HepG2 (cell line): ENCODE data around the gene RASSF7. TPM values are rescaled to one million over a fixed set of nuclear protein-coding genes. Genes with fewer than 3 reads are reported as not detected.
A peak's percentile ranks its signal among the peaks of the same experiment; 100 is the strongest.

Source experiments
- AGO2 ChIP-seq: fragments of 200-400 bp; formaldehyde crosslinking; optimal IDR thresholded peaks from 2 replicates; pipeline ENCODE3; 2017; ENCODE audit warnings: mild to moderate bottlenecking, low read depth, low read length, moderate library complexity
- CCDC6 ChIP-seq: sonication (generic); formaldehyde crosslinking; IDR thresholded peaks from 2 replicates; pipeline ENCODE4 v1.8.1; 2022; ENCODE audit warnings: mild to moderate bottlenecking, missing genetic modification reagents, moderate library complexity
- CHCHD3 ChIP-seq: sonication (generic); formaldehyde crosslinking; IDR thresholded peaks from 2 replicates; pipeline ENCODE4 v1.8.0; 2022; ENCODE audit warnings: mild to moderate bottlenecking, missing genetic modification reagents, moderate library complexity
- ESRRA ChIP-seq: sonication (generic); formaldehyde crosslinking; IDR thresholded peaks from 2 replicates; pipeline ENCODE4 v1.5.1; 2020; ENCODE audit warnings: mild to moderate bottlenecking, low read depth, missing genetic modification reagents
- KAT8 ChIP-seq: IDR thresholded peaks from 2 replicates; pipeline ENCODE4 v1.6.1; 2016; ENCODE audit warnings: missing genetic modification reagents, missing compliant biosample characterization
- KLF12 ChIP-seq: sonication (generic); formaldehyde crosslinking; IDR thresholded peaks from 2 replicates; pipeline ENCODE4 v1.4.0; 2020; ENCODE audit warnings: missing genetic modification reagents, borderline replicate concordance
- MIER3 ChIP-seq: IDR thresholded peaks from 2 replicates; pipeline ENCODE4 v1.6.1; 2016; ENCODE audit warnings: missing compliant biosample characterization, borderline replicate concordance
- MYC ChIP-seq: sonication (generic); formaldehyde crosslinking; IDR thresholded peaks from 2 replicates; pipeline ENCODE4 v1.9.0; 2021; ENCODE audit warnings: missing genetic modification reagents, borderline replicate concordance
- SALL1 ChIP-seq: sonication (generic); formaldehyde crosslinking; IDR thresholded peaks from 2 replicates; pipeline ENCODE4 v1.8.0; 2022; ENCODE audit warnings: mild to moderate bottlenecking, missing genetic modification reagents
- ZNF343 ChIP-seq: sonication (generic); formaldehyde crosslinking; IDR thresholded peaks from 2 replicates; pipeline ENCODE4 v1.4.0; 2020; ENCODE audit warnings: mild to moderate bottlenecking, missing genetic modification reagents
- ZNF432 ChIP-seq: sonication (generic); formaldehyde crosslinking; IDR thresholded peaks from 2 replicates; pipeline ENCODE4 v1.5.0; 2020; ENCODE audit warnings: missing genetic modification reagents, mild to moderate bottlenecking, borderline replicate concordance
- ZNF572 ChIP-seq: sonication (generic); formaldehyde crosslinking; IDR thresholded peaks from 2 replicates; pipeline ENCODE4 v1.5.1; 2020; ENCODE audit warnings: mild to moderate bottlenecking, missing genetic modification reagents
- ZNF678 ChIP-seq: sonication (generic); formaldehyde crosslinking; IDR thresholded peaks from 2 replicates; pipeline ENCODE4 v1.4.0; 2020; ENCODE audit warnings: mild to moderate bottlenecking, missing genetic modification reagents
- ZNF782 ChIP-seq: sonication (generic); formaldehyde crosslinking; IDR thresholded peaks from 2 replicates; pipeline ENCODE4 v1.4.0; 2020; ENCODE audit warnings: missing genetic modification reagents, mild to moderate bottlenecking, borderline replicate concordance
- polyA plus RNA-seq, 8 experiments: library from polyadenylated mRNA; depleted of rRNA in 3 of 8; stranded (reverse) in 7 of 8; unstranded in 1 of 8; fragments of >200 nt; fragmentation: Illumina TruSeq in 4 of 8; extraction: Trizol in 4 of 8; gene quantifications; 2 replicates each; pipeline versions ENCODE4 v1.2.1 to v1.2.3, GENCODE V29; 2011 to 2016; ENCODE audit warnings: low read depth in 4 of 8, missing spikeins in 1 of 8, mixed read lengths in 1 of 8; ENCODE audit not compliant: insufficient read depth in 1 of 8
- total RNA-seq, 5 experiments: library from RNA; depleted of rRNA; stranded (reverse); fragments of >200 nt; fragmentation: Illumina TruSeq; extraction: Trizol; gene quantifications; 2 replicates each; pipeline ENCODE4 v1.2.3, GENCODE V29; 2016; ENCODE audit warnings: low read depth in 1 of 5
- TF ChIP-seq, protein P1 (sequence below): sonication (generic); formaldehyde crosslinking; IDR thresholded peaks from 2 replicates; pipeline ENCODE4 v1.5.0; 2020; ENCODE audit warnings: mild to moderate bottlenecking, missing genetic modification reagents, moderate library complexity
- TF ChIP-seq, protein P2 (sequence below): sonication (generic); formaldehyde crosslinking; IDR thresholded peaks from 2 replicates; pipeline ENCODE4 v1.4.0; 2020; ENCODE audit warnings: missing genetic modification reagents, borderline replicate concordance
- TF ChIP-seq, protein P3 (sequence below): sonication (generic); formaldehyde crosslinking; IDR thresholded peaks from 2 replicates; pipeline ENCODE4 v1.4.0; 2020; ENCODE audit warnings: low read depth, missing genetic modification reagents
- TF ChIP-seq, protein P4 (sequence below): IDR thresholded peaks from 2 replicates; pipeline ENCODE4 v1.6.1; 2012; ENCODE audit warnings: inconsistent platforms

The RASSF7 gene
- total and polyA plus RNA-seq, 2 of the 13 experiments (the other 11 are each of a cell fraction or from before 2014, with no cell fraction given), result 20.2 to 28.6 TPM

DNA sequence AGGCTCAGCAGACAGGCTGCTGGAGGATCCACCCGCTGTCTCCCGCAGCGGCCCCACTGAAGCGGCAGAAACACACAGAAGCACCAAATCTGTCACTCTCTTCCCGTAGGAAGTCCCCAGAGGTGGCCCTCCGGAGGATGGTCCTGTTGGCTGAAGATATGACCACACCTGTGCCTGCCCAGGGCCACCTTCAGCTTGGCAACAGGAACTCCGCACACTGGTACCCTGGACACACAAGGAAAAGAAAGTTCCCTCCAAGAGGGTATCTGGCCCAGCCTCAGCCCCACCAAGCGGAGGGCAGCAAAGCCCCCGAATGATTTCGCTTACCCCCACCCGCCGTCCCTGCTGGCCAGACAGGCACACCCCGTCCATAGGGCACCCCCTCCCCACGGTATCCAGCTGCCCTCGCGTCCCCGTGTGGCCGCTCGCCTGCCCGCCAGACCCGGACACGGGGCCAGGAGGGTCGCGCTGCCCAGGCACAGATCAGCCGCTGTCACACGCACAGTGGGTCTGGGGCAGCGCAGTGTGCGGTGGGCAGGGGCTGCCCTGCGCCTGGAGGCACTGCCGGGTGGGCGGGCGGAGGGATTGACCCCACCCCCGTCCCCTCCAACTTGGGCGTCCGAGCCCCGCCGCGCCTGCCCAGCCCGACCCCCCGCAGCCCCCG, 7.0 kb downstream of the RASSF7 start (continued):
- TF ChIP-seq, protein P1, sequence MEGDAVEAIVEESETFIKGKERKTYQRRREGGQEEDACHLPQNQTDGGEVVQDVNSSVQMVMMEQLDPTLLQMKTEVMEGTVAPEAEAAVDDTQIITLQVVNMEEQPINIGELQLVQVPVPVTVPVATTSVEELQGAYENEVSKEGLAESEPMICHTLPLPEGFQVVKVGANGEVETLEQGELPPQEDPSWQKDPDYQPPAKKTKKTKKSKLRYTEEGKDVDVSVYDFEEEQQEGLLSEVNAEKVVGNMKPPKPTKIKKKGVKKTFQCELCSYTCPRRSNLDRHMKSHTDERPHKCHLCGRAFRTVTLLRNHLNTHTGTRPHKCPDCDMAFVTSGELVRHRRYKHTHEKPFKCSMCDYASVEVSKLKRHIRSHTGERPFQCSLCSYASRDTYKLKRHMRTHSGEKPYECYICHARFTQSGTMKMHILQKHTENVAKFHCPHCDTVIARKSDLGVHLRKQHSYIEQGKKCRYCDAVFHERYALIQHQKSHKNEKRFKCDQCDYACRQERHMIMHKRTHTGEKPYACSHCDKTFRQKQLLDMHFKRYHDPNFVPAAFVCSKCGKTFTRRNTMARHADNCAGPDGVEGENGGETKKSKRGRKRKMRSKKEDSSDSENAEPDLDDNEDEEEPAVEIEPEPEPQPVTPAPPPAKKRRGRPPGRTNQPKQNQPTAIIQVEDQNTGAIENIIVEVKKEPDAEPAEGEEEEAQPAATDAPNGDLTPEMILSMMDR (CRISPR knock-in tag), result peak; percentile 23; the same call in 1 of the 2 replicates
- 0 out of 2 replicates have a peak, but pooled peaks have one; percentile 25 for TF ChIP-seq SALL1 (CRISPR knock-in tag)
- no peak for TF ChIP-seq ZNF432 (CRISPR knock-in tag)
- peak; percentile 11; the same call in 1 of the 2 replicates for TF ChIP-seq ESRRA
- TF ChIP-seq MIER3 (CRISPR knock-in tag), result 0 out of 2 replicates have a peak, but pooled peaks have one; percentile 23
- TF ChIP-seq, protein P2, sequence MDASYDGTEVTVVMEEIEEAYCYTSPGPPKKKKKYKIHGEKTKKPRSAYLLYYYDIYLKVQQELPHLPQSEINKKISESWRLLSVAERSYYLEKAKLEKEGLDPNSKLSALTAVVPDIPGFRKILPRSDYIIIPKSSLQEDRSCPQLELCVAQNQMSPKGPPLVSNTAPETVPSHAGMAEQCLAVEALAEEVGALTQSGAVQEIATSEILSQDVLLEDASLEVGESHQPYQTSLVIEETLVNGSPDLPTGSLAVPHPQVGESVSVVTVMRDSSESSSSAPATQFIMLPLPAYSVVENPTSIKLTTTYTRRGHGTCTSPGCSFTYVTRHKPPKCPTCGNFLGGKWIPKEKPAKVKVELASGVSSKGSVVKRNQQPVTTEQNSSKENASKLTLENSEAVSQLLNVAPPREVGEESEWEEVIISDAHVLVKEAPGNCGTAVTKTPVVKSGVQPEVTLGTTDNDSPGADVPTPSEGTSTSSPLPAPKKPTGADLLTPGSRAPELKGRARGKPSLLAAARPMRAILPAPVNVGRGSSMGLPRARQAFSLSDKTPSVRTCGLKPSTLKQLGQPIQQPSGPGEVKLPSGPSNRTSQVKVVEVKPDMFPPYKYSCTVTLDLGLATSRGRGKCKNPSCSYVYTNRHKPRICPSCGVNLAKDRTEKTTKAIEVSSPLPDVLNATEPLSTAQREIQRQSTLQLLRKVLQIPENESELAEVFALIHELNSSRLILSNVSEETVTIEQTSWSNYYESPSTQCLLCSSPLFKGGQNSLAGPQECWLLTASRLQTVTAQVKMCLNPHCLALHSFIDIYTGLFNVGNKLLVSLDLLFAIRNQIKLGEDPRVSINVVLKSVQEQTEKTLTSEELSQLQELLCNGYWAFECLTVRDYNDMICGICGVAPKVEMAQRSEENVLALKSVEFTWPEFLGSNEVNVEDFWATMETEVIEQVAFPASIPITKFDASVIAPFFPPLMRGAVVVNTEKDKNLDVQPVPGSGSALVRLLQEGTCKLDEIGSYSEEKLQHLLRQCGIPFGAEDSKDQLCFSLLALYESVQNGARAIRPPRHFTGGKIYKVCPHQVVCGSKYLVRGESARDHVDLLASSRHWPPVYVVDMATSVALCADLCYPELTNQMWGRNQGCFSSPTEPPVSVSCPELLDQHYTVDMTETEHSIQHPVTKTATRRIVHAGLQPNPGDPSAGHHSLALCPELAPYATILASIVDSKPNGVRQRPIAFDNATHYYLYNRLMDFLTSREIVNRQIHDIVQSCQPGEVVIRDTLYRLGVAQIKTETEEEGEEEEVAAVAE, result 0 out of 2 replicates have a peak, but pooled peaks have one; percentile 39
- no peak for TF ChIP-seq KAT8 (CRISPR knock-in tag)
- 0 out of 2 replicates have a peak, but pooled peaks have one; percentile 10 for TF ChIP-seq ZNF343
- 0 out of 2 replicates have a peak, but pooled peaks have one; percentile 55 for TF ChIP-seq CHCHD3 (CRISPR knock-in tag)
- TF ChIP-seq, protein P3, sequence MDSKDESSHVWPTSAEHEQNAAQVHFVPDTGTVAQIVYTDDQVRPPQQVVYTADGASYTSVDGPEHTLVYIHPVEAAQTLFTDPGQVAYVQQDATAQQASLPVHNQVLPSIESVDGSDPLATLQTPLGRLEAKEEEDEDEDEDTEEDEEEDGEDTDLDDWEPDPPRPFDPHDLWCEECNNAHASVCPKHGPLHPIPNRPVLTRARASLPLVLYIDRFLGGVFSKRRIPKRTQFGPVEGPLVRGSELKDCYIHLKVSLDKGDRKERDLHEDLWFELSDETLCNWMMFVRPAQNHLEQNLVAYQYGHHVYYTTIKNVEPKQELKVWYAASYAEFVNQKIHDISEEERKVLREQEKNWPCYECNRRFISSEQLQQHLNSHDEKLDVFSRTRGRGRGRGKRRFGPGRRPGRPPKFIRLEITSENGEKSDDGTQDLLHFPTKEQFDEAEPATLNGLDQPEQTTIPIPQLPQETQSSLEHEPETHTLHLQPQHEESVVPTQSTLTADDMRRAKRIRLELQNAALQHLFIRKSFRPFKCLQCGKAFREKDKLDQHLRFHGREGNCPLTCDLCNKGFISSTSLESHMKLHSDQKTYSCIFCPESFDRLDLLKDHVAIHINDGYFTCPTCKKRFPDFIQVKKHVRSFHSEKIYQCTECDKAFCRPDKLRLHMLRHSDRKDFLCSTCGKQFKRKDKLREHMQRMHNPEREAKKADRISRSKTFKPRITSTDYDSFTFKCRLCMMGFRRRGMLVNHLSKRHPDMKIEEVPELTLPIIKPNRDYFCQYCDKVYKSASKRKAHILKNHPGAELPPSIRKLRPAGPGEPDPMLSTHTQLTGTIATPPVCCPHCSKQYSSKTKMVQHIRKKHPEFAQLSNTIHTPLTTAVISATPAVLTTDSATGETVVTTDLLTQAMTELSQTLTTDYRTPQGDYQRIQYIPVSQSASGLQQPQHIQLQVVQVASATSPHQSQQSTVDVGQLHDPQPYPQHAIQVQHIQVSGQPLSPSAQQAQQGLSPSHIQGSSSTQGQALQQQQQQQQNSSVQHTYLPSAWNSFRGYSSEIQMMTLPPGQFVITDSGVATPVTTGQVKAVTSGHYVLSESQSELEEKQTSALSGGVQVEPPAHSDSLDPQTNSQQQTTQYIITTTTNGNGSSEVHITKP (CRISPR knock-in tag), result peak; percentile 51; the same call in 1 of the 2 replicates
- TF ChIP-seq AGO2, result no peak
- no peak for TF ChIP-seq KLF12
- TF ChIP-seq MYC (CRISPR knock-in tag), result peak; percentile 40
- TF ChIP-seq ZNF678 (CRISPR knock-in tag), result no peak
- TF ChIP-seq CCDC6 (CRISPR knock-in tag), result 0 out of 2 replicates have a peak, but pooled peaks have one; percentile 8
- TF ChIP-seq ZNF782 (CRISPR knock-in tag), result no peak
- 0 out of 2 replicates have a peak, but pooled peaks have one; percentile 58 for TF ChIP-seq ZNF572 (CRISPR knock-in tag)
- TF ChIP-seq, protein P4, sequence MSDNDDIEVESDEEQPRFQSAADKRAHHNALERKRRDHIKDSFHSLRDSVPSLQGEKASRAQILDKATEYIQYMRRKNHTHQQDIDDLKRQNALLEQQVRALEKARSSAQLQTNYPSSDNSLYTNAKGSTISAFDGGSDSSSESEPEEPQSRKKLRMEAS, result 0 out of 2 replicates have a peak, but pooled peaks have one; percentile 7
